Activated T-cell treated with anti-CD3 and anti-CD28 coated beads, Interleukin-2, amount 50 U/mL, for 1 hour (primary cell): Measurements from ENCODE around the gene LGALS4.
"Not testable (repeated sequence)": the region's sequence is repeated elsewhere in the genome, so short reads cannot be mapped to it uniquely, and the experiment has no call there.

Experiments used
- DNase-seq: peaks from one replicate; pipeline ENCODE4 v3.0.0-alpha.2; 2020

The LGALS4 gene

DNA sequence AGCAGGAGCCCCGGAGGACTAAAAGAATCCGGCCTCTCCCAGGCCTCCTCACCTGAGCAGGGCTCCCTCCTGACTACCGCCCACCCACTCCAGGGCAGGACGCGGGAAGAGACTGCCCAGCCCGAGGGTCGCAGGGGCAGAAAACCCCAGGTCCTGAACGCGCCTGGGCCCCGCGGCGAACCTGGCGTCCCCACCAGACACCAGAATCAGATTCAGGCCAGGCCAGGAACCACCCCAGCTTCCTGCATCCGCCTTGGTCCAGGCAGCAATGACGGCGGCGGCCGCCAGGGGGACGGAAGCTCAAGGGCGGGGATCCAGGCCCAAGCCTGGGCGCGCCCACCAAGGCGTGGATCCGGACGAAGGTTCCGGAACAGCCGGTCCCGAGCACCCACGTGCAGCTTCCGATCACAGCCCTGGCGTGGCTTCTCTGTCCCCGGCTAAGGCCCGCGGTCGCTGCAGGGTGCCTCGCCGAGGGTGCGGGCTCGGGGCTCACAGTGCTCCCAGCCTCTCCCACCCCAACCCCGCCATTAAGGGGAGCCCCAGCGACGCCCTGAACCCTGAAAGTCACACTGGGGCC lies 43.0 kb downstream of the LGALS4 start:
- peak; percentile 95 for DNase-seq

DNA sequence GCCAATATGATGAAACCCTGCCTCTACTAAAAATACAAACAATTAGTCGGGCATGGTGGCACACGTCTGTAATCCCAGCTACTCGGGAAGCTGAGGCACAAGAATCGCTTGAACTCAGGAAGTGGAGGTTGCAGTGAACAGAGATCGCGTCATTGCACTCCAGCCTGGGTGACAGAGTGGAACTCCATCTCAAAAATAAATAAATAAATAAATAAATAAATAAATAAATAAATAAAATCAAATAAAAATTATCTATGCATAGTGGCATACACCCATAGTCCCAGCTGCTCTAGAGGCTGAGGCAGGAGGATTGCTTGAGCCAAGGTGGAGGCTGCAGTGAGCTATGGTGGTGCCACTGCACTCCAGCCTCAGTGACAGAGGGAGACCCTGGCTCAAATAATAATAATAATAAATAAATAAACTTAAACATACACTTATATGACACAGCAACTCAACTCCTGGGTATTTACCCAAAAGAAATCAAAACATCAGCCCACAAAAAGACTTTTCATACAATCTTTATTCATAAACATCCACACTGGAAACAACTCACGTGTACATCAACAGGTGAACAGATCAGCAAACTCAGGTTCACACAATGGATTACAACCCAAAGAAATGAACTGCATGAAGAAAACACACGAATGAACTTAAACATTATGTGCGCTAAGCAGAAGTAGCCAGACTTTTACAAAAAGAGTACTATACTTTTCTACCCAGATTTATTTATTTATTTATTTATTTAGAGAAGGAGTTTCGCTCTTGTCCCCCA lies 46.3 kb downstream of the LGALS4 start:
- DNase-seq, result no peak

DNA sequence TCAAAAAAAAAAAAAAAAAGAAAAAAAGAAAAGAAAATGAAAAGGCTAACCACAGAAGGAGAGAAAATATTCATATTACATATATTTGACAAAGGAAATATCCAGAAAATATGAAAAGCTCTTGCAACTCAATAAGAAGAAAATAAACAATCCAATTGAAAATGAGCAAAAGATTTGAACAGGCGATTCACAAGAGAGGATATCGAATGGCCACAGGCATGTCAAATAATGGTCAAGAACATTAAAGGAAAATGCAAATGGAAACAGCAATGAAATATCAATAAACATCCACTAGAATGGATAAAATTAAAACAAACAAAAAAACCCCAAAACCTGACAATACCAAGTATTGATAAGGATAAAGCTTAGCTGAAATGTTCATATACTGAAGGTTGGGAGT lies 47.5 kb downstream of the LGALS4 start:
- DNase-seq, result no peak

DNA sequence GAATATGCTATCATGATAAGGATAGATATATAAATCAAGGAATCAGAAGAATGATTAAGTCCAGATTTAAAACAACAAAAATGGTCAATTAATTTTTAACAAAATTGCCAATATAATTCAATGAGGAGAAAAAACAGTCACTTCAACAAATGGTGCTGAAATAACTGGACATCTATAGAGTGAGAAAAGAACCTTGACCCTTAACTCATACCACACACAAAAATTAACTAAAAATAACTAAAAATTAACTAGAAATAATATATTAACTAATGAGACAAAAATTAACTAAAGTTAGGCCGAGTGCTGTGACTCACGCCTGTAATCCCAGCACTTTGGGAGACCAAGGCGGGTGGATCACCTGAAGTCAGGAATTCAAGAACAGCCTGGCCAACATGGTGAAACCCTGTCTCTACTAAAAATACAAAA lies 48.9 kb downstream of the LGALS4 start:
- DNase-seq, result no peak

DNA sequence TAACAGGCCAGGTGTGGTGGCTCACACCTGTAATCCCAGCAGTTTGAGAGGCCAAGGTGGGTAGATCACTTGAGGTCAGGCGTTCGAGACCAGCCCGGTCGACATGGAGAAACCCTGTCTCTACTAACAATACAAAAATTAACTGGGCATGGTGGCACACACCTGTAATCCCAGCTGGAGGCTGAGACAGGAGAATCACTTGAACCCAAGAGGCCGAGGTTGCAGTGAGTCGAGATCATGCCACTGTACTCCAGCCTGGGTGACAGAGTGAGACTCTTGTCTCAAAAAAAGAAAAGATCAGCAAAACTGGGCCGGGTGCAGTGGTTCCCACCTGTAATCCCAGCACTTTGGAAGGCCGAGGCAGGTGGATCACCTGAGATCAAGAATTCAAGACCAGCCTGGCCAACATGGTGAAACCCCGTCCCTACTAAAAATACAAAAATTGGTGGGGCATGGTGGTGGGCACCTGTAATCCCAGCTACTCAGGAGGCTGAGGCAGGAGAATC lies 50.8 kb downstream of the LGALS4 start:
- DNase-seq, result not testable (repeated sequence)

- DNase-seq, result not testable (repeated sequence)
Measured at GRCh38 chr19:38760805-38761517, 51.8 kb downstream of the LGALS4 start.

DNA sequence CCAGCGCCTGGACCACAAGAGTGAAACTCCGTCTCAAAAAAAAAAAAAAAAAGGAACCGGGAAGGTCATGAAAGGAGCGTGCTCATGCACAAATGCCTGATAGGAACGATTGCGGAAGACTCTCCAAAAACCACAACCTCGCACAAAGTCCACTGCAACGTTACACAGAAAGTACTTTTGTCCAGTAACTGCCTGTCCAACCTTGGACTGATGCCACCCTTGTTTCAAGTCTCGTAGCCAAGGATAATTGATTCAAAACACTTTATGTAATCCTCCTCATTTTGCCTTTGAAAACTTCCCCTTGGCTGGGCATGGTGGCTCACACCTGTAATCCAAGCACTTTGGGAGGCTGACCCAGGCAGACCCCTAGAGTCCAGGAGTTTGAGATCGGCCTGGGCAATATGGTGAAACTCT lies 53.1 kb downstream of the LGALS4 start:
- no peak for DNase-seq

DNA sequence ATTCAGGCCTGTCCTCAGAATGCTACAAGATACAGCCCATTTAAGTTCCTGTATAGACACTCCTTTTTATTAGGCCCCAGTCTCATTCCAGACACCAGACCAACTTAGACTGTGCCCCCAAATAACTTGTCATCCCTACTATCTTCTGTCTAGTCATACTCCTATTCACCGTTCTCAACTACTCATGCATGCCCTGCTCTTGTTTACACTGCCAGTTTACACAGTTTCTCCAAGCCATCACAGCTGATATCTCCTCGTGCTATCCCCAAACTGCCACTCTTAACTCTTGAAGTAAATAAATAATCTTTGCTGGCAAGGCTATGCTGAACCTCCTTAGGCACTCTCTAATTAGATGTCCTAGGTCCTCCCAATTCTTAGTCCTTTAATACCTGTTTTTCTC lies 58.5 kb downstream of the LGALS4 start:
- not testable (repeated sequence) for DNase-seq

DNA sequence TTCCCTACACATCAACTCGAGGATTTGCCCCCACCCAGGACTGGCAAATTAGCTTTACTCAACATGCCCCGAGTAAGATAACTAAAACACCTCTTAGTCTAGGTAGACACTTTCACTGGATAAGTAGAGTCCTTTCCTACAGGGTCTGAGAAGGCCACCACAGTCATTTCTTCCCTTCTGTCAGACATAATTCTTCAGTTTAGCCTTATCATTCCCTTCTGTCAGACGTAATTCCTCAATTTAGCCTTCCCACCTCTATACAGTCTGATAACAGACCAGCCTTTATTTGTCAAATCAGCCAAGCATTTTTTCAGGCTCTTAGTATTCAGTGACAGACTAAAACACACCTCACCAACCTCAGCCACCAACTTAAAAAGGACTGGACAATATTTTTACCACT lies 59.0 kb downstream of the LGALS4 start:
- not testable (repeated sequence) for DNase-seq
